GM12878 (cell line): Measurements from ENCODE around the gene UBR3. TPM values are rescaled to one million over a fixed set of nuclear protein-coding genes. Genes with fewer than 3 reads are reported as not detected.

Experiments
- ATAC-seq: fragments of 200-7000 bp; cut with Tn5 transposase; 3 replicates; pipeline ENCODE4 v1.9.1; 2020; ENCODE audit warnings: mild to moderate bottlenecking, moderate library complexity
- BruUV-seq: library from RNA; stranded (reverse); fragments of 400-500 nt; replicated peaks from 2 replicates; lab custom pipeline; 2021; lab: Mats Ljungman, UMichigan
- CTCF ChIA-PET: fragments of 300-600 bp; sonication (Branson Sonifier 250); formaldehyde crosslinking; extraction: SDS; loops from one replicate; lab custom pipeline; 2021; ENCODE audit warnings: inconsistent platforms; lab: Yijun Ruan, JAX
- POLR2A ChIA-PET: fragments of 350-600 bp; formaldehyde crosslinking; extraction: SDS; loops from one replicate; lab custom pipeline; 2021; ENCODE audit warnings: inconsistent platforms; lab: Charles Lee
- RAD21 ChIA-PET: fragments of 300-600 bp; sonication (Branson Sonifier 250); formaldehyde crosslinking; loops from one replicate; lab custom pipeline; 2023; ENCODE audit warnings: antibody characterized with exemption; ENCODE audit not compliant: unreplicated experiment; lab: Charles Lee
- SMC1A ChIA-PET: fragments of 300-600 bp; sonication (Branson Sonifier 250); formaldehyde crosslinking; loops from one replicate; lab custom pipeline; 2023; ENCODE audit not compliant: unreplicated experiment, uncharacterized antibody; lab: Charles Lee
- DNase-seq: peaks from one replicate; pipeline ENCODE4 v3.0.0-alpha.2; 2011; ENCODE audit warnings: low read depth, low spot score
- FAIRE-seq: peaks from 3 replicates; lab custom pipeline; 2011; peaks lifted over from hg19 to GRCh38; lab: Jason Lieb, UNC
- H2AFZ ChIP-seq: 2 replicates; pipeline ENCODE4 v1.6.0; 2011; ENCODE audit warnings: low read depth, low read length, control low read depth; ENCODE audit not compliant: control insufficient read depth
- H3K27ac ChIP-seq: 2 replicates; pipeline ENCODE4 v1.5.1; 2011; ENCODE audit warnings: control low read depth; ENCODE audit not compliant: control insufficient read depth, insufficient read depth
- H3K27me3 ChIP-seq, 2 experiments: replicated peaks in 1 of 2; 2 replicates each; pipeline versions ENCODE4 v1.6.0 to v1.6.1; 2011; ENCODE audit warnings: low read length in 1 of 2; ENCODE audit not compliant: control insufficient read depth in 2 of 2, insufficient read depth in 2 of 2
- H3K36me3 ChIP-seq, 2 experiments: 2 replicates each; pipeline ENCODE4 v1.5.1; 2011; ENCODE audit warnings: low read length in 1 of 2; ENCODE audit not compliant: control insufficient read depth in 2 of 2, insufficient read depth in 2 of 2
- H3K4me1 ChIP-seq: 2 replicates; pipeline ENCODE4 v1.6.1; 2011; ENCODE audit warnings: mild to moderate bottlenecking, low read length, moderate library complexity, mixed read lengths; ENCODE audit not compliant: control insufficient read depth, insufficient read depth
- H3K4me2 ChIP-seq: 2 replicates; pipeline ENCODE4 v1.6.0; 2011; ENCODE audit warnings: control low read depth; ENCODE audit not compliant: control insufficient read depth, insufficient read depth
- H3K4me3 ChIP-seq: fragments of 200-600 bp; sonication (generic); 2 replicates; pipeline ENCODE4 v1.5.1; 2016
- H3K79me2 ChIP-seq: 2 replicates; pipeline ENCODE4 v1.6.0; 2011; ENCODE audit warnings: low read length; ENCODE audit not compliant: control insufficient read depth, insufficient read depth
- H3K9ac ChIP-seq: 2 replicates; pipeline ENCODE4 v1.8.0; 2011; ENCODE audit warnings: low read length, control low read depth, mixed read lengths; ENCODE audit not compliant: control insufficient read depth, insufficient read depth
- H3K9me3 ChIP-seq: replicated peaks from 3 replicates; pipeline ENCODE4 v1.5.1; 2011; ENCODE audit warnings: mild to moderate bottlenecking, low read length; ENCODE audit not compliant: control insufficient read depth, insufficient read depth
- H4K20me1 ChIP-seq: 2 replicates; pipeline ENCODE4 v1.6.0; 2011; ENCODE audit not compliant: control insufficient read depth, insufficient read depth
- ATF7 ChIP-seq: fragments of 450-650 bp; IDR thresholded peaks from 2 replicates; pipeline ENCODE4 v1.6.1; 2016; ENCODE audit warnings: low read depth, mild to moderate bottlenecking
- CBX5 ChIP-seq: sonication (generic); IDR thresholded peaks from 2 replicates; pipeline ENCODE4 v1.6.1; 2016; ENCODE audit warnings: low read depth, moderate library complexity, mild to moderate bottlenecking, inconsistent platforms
- FOXM1 ChIP-seq: IDR thresholded peaks from 2 replicates; pipeline ENCODE4 v1.6.1; 2012; ENCODE audit warnings: low read depth, mild to moderate bottlenecking, inconsistent platforms, low read length, moderate library complexity
- GABPA ChIP-seq: IDR thresholded peaks from 2 replicates; pipeline ENCODE4 v1.6.1; 2014; ENCODE audit warnings: antibody characterized with exemption, low read depth, mild to moderate bottlenecking, inconsistent platforms
- GATAD2B ChIP-seq: fragments of 450-650 bp; conservative IDR thresholded peaks from 2 replicates; pipeline ENCODE4 v1.6.1; 2017; ENCODE audit warnings: low read depth, mild to moderate bottlenecking, moderate library complexity
- NFIC ChIP-seq: IDR thresholded peaks from 2 replicates; pipeline ENCODE4 v1.6.1; 2012; ENCODE audit warnings: low read depth, mild to moderate bottlenecking, inconsistent platforms, low read length, moderate library complexity
- PAX8 ChIP-seq: fragments of 450-650 bp; IDR thresholded peaks from 2 replicates; pipeline ENCODE4 v1.6.1; 2017; ENCODE audit warnings: mild to moderate bottlenecking, moderate library complexity
- SMC3 ChIP-seq: IDR thresholded peaks from 2 replicates; pipeline ENCODE4 v1.6.1; 2011; ENCODE audit warnings: low read length, improper control_type of control experiment, borderline replicate concordance
- SREBF2 ChIP-seq: IDR thresholded peaks from 2 replicates; pipeline ENCODE4 v1.6.1; 2012; ENCODE audit warnings: mild to moderate bottlenecking, low read length
- YBX1 ChIP-seq: fragments of 450-650 bp; IDR thresholded peaks from 2 replicates; pipeline ENCODE4 v1.6.1; 2016; ENCODE audit warnings: antibody characterized with exemption
- ZNF207 ChIP-seq: fragments of 450-650 bp; IDR thresholded peaks from 2 replicates; pipeline ENCODE4 v1.6.1; 2014; ENCODE audit warnings: antibody characterized with exemption, mild to moderate bottlenecking, borderline replicate concordance
- WGBS: methylation state at CpG from one replicate; pipeline ENCODE4 v1.1.6; 2016; ENCODE audit warnings: low lambda C conversion rate; ENCODE audit not compliant: insufficient replicate concordance, insufficient coverage; ENCODE audit errors: missing lambda C conversion rate; 5-methylcytosine and 5-hydroxymethylcytosine counted together
- in situ Hi-C: fragments of 300-500 bp; cut with MboI; formaldehyde crosslinking; loops from 9 replicates; pipeline ENCODE4 v1.14.3; 2018; ENCODE audit warnings: mixed read lengths
- intact Hi-C: fragments of 100-400 bp; cut with micrococcal nuclease; formaldehyde crosslinking; loops from one replicate; pipeline ENCODE4 v1.14.2; 2022; ENCODE audit not compliant: unreplicated experiment
- polyA plus RNA-seq, 11 experiments: library from polyadenylated mRNA; depleted of rRNA in 4 of 11; unstranded in 6 of 11; stranded (reverse) in 5 of 11; fragments of >200 nt; fragmentation: Nextera tagmentation in 4 of 11; fragmentation: Illumina TruSeq in 1 of 11; extraction: Ambion mirVana in 4 of 11; extraction: Trizol in 1 of 11; gene quantifications; 1 replicate in 1 of 11; 2 replicates in 10 of 11; pipeline versions ENCODE4 v1.2.1 to v1.2.3, GENCODE V29; 2011 to 2016; ENCODE audit warnings: inconsistent platforms in 2 of 11, missing spikeins in 2 of 11, low read depth in 1 of 11
- total RNA-seq, 4 experiments: library from RNA; depleted of rRNA in 3 of 4; stranded (reverse); fragments of >200 nt in 3 of 4; fragmentation: Illumina TruSeq in 1 of 4; extraction: Trizol in 1 of 4; gene quantifications; 2 replicates each; pipeline versions ENCODE4 v1.2.1 to v1.2.3, GENCODE V29; 2013 to 2021
- TF ChIP-seq, protein P1 (sequence below): fragments of 450-650 bp; formaldehyde crosslinking; IDR thresholded peaks from 2 replicates; pipeline ENCODE4 v1.4.0; 2022; ENCODE audit warnings: mild to moderate bottlenecking, moderate library complexity
- TF ChIP-seq, protein P2 (sequence below): fragments of 150-350 bp; IDR thresholded peaks from 2 replicates; pipeline ENCODE4 v1.6.1; 2016; ENCODE audit warnings: low read depth, low read length
- TF ChIP-seq, protein P3 (sequence below): IDR thresholded peaks from 2 replicates; pipeline ENCODE4 v1.6.1; 2011; ENCODE audit warnings: mild to moderate bottlenecking, low read depth, low read length, moderate library complexity; ENCODE audit not compliant: insufficient replicate concordance

UBR3 gene
- total and polyA plus RNA-seq, 10 of the 15 experiments (the other 5 are each of a cell fraction or from before 2014, with no cell fraction given): 3.8 to 22.9 (median 11.2) TPM

DNA sequence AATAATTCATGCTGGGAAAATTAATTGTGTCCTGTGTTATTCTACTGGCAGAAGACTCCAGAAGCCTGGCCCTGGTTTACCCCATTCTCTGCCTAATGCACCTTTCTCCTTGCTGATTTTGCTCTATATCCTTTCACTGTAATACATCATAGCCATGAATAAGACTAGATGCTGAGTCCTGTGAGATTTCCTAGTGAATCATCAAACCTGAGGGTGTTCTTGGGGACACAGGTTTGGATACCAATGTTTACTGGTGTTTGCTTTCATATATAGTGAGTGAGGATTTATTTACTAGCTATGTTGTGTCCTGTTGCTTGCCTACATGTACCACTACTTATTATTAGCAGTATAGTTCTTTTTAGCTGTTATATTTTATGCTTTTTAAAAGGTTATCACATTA, 9.0 kb upstream of the UBR3 start (continued):
- TF ChIP-seq, protein P1, sequence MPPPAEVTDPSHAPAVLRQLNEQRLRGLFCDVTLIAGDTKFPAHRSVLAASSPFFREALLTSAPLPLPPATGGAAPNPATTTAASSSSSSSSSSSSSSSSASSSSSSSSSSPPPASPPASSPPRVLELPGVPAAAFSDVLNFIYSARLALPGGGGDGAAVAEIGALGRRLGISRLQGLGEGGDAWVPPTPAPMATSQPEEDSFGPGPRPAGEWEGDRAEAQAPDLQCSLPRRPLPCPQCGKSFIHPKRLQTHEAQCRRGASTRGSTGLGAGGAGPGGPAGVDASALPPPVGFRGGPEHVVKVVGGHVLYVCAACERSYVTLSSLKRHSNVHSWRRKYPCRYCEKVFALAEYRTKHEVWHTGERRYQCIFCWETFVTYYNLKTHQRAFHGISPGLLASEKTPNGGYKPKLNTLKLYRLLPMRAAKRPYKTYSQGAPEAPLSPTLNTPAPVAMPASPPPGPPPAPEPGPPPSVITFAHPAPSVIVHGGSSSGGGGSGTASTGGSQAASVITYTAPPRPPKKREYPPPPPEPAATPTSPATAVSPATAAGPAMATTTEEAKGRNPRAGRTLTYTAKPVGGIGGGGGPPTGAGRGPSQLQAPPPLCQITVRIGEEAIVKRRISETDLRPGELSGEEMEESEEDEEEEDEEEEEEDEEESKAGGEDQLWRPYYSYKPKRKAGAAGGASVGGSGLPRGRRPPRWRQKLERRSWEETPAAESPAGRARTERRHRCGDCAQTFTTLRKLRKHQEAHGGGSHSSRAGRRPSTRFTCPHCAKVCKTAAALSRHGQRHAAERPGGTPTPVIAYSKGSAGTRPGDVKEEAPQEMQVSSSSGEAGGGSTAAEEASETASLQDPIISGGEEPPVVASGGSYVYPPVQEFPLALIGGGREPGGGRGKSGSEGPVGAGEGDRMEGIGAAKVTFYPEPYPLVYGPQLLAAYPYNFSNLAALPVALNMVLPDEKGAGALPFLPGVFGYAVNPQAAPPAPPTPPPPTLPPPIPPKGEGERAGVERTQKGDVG (CRISPR knock-in tag): no peak
- TF ChIP-seq YBX1: no peak
- no peak for TF ChIP-seq NFIC

DNA sequence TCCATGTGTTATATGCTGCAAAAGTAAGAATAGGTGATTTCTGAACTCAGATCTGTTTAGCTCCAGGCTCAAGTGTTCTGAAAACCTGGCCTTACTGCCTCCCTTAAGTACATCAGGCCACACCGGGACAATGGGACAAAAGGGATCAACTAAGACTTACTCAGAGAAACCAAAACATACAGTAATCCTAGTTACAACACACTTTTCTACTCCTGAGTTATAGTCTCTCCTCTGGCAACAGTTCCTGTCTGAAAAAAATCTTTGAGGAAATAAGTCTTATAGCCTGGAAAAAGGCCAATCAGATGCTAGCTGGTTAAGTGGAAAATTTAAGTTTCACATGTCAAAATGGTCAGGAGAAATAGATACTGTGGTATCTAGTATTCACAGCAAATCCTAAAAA, 8.1 kb upstream of the UBR3 start:
- BruUV-seq: no TSS peak
- intact Hi-C loops (no loop called here), in situ Hi-C loops (no loop called here)
- ChIA-PET POLR2A (interaction anchor here (0.6 kb wide), 1 partner anchor 10 kb away, joined by 3 read pairs; no protein-coding TSS in a partner anchor), SMC1A (interaction anchor here (1.1 to 2.1 kb wide), 3 partner anchors 9 to 82 kb away, joined by 3 to 9 read pairs (median 4); no protein-coding TSS in a partner anchor), RAD21 (interaction anchor here (0.7 kb wide), 1 partner anchor 10 kb away, joined by 3 read pairs; no protein-coding TSS in a partner anchor), CTCF (interaction anchor here (0.7 to 1.3 kb wide), 6 partner anchors 8 to 1075 kb away, joined by 3 to 5 read pairs (median 4); partner anchors contain the start of gene UBR3)
- Histone ChIP-seq H3K4me1 (peaks cover 4% of the 10 kb centered on the region; the same call in 1 of the 2 replicates), H4K20me1 (no peaks in the 10 kb centered on the region), H3K27ac (no peak overlapping the region), H2AFZ (no peak overlapping the region), H3K4me3 (no peak overlapping the region), H3K4me2 (no peak overlapping the region; the same call in 1 of the 2 replicates), H3K27me3 (no peaks in the 10 kb centered on the region), H3K9me3 (no peaks in the 10 kb centered on the region; the same call in 1 of the 3 replicates), H3K9ac (no peak overlapping the region), H3K36me3 (peaks cover 0 to 21% of the 10 kb centered on the region in 2 experiments; a peak in 3 of 4 replicates), H3K79me2 (peaks cover 23% of the 10 kb centered on the region)
- FAIRE-seq (no peak), ATAC-seq (no peak), DNase-seq (no peak)
- 93% methylated on average over 1 of the region's 1 CpG for WGBS
- TF ChIP-seq NFIC: no peak
- no peak for TF ChIP-seq GABPA
- TF ChIP-seq, protein P2, sequence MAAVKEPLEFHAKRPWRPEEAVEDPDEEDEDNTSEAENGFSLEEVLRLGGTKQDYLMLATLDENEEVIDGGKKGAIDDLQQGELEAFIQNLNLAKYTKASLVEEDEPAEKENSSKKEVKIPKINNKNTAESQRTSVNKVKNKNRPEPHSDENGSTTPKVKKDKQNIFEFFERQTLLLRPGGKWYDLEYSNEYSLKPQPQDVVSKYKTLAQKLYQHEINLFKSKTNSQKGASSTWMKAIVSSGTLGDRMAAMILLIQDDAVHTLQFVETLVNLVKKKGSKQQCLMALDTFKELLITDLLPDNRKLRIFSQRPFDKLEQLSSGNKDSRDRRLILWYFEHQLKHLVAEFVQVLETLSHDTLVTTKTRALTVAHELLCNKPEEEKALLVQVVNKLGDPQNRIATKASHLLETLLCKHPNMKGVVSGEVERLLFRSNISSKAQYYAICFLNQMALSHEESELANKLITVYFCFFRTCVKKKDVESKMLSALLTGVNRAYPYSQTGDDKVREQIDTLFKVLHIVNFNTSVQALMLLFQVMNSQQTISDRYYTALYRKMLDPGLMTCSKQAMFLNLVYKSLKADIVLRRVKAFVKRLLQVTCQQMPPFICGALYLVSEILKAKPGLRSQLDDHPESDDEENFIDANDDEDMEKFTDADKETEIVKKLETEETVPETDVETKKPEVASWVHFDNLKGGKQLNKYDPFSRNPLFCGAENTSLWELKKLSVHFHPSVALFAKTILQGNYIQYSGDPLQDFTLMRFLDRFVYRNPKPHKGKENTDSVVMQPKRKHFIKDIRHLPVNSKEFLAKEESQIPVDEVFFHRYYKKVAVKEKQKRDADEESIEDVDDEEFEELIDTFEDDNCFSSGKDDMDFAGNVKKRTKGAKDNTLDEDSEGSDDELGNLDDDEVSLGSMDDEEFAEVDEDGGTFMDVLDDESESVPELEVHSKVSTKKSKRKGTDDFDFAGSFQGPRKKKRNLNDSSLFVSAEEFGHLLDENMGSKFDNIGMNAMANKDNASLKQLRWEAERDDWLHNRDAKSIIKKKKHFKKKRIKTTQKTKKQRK: no peak
- no peak for TF ChIP-seq ATF7
- TF ChIP-seq CBX5: no peak
- TF ChIP-seq GATAD2B: no peak
- TF ChIP-seq ZNF207: no peak
- no peak for TF ChIP-seq FOXM1
- no peak for TF ChIP-seq SMC3
- TF ChIP-seq, protein P3, sequence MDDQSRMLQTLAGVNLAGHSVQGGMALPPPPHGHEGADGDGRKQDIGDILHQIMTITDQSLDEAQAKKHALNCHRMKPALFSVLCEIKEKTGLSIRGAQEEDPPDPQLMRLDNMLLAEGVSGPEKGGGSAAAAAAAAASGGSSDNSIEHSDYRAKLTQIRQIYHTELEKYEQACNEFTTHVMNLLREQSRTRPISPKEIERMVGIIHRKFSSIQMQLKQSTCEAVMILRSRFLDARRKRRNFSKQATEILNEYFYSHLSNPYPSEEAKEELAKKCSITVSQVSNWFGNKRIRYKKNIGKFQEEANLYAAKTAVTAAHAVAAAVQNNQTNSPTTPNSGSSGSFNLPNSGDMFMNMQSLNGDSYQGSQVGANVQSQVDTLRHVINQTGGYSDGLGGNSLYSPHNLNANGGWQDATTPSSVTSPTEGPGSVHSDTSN: no peak
- TF ChIP-seq SREBF2: no peak
- no peak for TF ChIP-seq PAX8
